Thyroid gland (tissue), 4 donors: ENCODE results near the gene SWSAP1. TPM values are rescaled to one million over a fixed set of nuclear protein-coding genes. Genes with fewer than 3 reads are reported as not detected.
A peak's percentile ranks its signal among the peaks of the same experiment; 100 is the strongest.

Experiments used
- DNase-seq, 2 donors: peaks; one replicate each; pipeline ENCODE4 v3.0.0-alpha.2; 2019
- H3K27ac ChIP-seq, 3 donors: fragments of 200-600 bp; sonication (generic); 1 replicate in 2 of 3; 2 replicates in 1 of 3; pipeline ENCODE4 v1.5.1; 2016 to 2019; ENCODE audit warnings: mild to moderate bottlenecking in 1 of 3, moderate library complexity in 1 of 3
- H3K27me3 ChIP-seq: fragments of 200-600 bp; sonication (generic); one replicate; pipeline ENCODE4 v1.5.1; 2019
- H3K36me3 ChIP-seq, 2 donors: fragments of 200-600 bp; sonication (generic); one replicate each; pipeline ENCODE4 v1.5.1; 2016 to 2019
- H3K4me1 ChIP-seq, 2 donors: fragments of 200-600 bp; sonication (generic); one replicate each; pipeline ENCODE4 v1.5.1; 2017 to 2019
- H3K4me3 ChIP-seq, 3 donors: fragments of 200-600 bp; sonication (generic); replicated peaks in 1 of 3; 1 replicate in 2 of 3; 2 replicates in 1 of 3; pipeline ENCODE4 v1.5.1; 2016; ENCODE audit warnings: mild to moderate bottlenecking in 1 of 3
- H3K9me3 ChIP-seq: fragments of 200-600 bp; sonication (generic); one replicate; pipeline ENCODE4 v1.5.1; 2017
- CTCF ChIP-seq, 6 experiments: fragments of 200-600 bp in 3 of 6; fragments of 450-650 bp in 3 of 6; sonication (generic) in 3 of 6; IDR thresholded peaks; one replicate each; pipeline ENCODE4 v1.5.1; 2016 to 2019; ENCODE audit warnings: antibody characterized with exemption in 6 of 6, mild to moderate bottlenecking in 2 of 6, inconsistent platforms in 1 of 6, moderate library complexity in 1 of 6
- POLR2A ChIP-seq, 2 donors: fragments of 450-650 bp; IDR thresholded peaks; one replicate each; pipeline ENCODE4 v1.6.1; 2017; ENCODE audit warnings: antibody characterized with exemption in 2 of 2, mild to moderate bottlenecking in 2 of 2, moderate library complexity in 1 of 2
- WGBS, 2 donors: methylation state at CpG; one replicate each; pipeline ENCODE4 v1.1.5; 2017; 5-methylcytosine and 5-hydroxymethylcytosine counted together
- intact Hi-C: fragments of 100-400 bp; cut with DNase I; formaldehyde crosslinking; loops from one replicate; pipeline ENCODE4 v1.15.1; 2023
- total RNA-seq, 4 donors: library from RNA; depleted of rRNA; stranded (reverse); fragments of >200 nt; gene quantifications; one replicate each; pipeline ENCODE4 v1.2.3, GENCODE V29; 2016

Gene SWSAP1
- total RNA-seq, 4 donors from 2014 or later: 2.3 to 4.3 (median 3.4) TPM

- DNase-seq: peak; percentile 85 to 87
- Histone ChIP-seq H3K9me3 (no peaks in the 10 kb centered on the region), H3K4me1 (peaks cover under 1 to 12% of the 10 kb centered on the region in 2 donors), H3K27me3 (no peaks in the 10 kb centered on the region), H3K27ac (no peak overlapping the region), H3K36me3 (peaks cover 0 to 5% of the 10 kb centered on the region in 2 donors), H3K4me3 (no peak overlapping the region)
- intact Hi-C loops: no loop called here
- 23 to 63% methylated on average over 6 to 22 of the region's 43 CpGs for WGBS, 2 donors
- TF ChIP-seq POLR2A (IDR thresholded peaks at IDR 0.05): no peak
- no peak for TF ChIP-seq CTCF (IDR thresholded peaks at IDR 0.05)
Observed at GRCh38 chr19:11361037-11361770, 13.3 kb upstream of the SWSAP1 start.

- intact Hi-C loops: no loop called here
- Histone ChIP-seq H3K9me3 (no peaks in the 10 kb centered on the region), H3K4me1 (peaks cover 0 to 10% of the 10 kb centered on the region in 2 donors), H3K36me3 (peaks cover 0 to 5% of the 10 kb centered on the region in 2 donors), H3K27ac (no peak overlapping the region), H3K27me3 (no peaks in the 10 kb centered on the region), H3K4me3 (no peak overlapping the region)
- 56 to 74% methylated on average over 27 to 34 of the region's 35 CpGs for WGBS, 2 donors
- peak; percentile 25 to 50 for DNase-seq
- TF ChIP-seq POLR2A (IDR thresholded peaks at IDR 0.05) (no peak), CTCF (IDR thresholded peaks at IDR 0.05) (no peak)
Observed at GRCh38 chr19:11361771-11362731, 12.4 kb upstream of the SWSAP1 start.

GRCh38 chr19:11363881-11364280 is 10.6 kb upstream of the SWSAP1 start:
- intact Hi-C loops: no loop called here
- no peak for DNase-seq
- 89 to 91% methylated on average over 10 of the region's 10 CpGs for WGBS, 2 donors
- H3K4me1 ChIP-seq: peaks cover 0 to 10% of the 10 kb centered on the region in 2 donors
- H3K9me3 ChIP-seq: no peaks in the 10 kb centered on the region
- no peak overlapping the region for H3K4me3 ChIP-seq
- TF ChIP-seq POLR2A (IDR thresholded peaks at IDR 0.05) (no peak), CTCF (IDR thresholded peaks at IDR 0.05) (no peak)
- peaks cover 0 to 5% of the 10 kb centered on the region in 2 donors for H3K36me3 ChIP-seq
- no peaks in the 10 kb centered on the region for H3K27me3 ChIP-seq
- H3K27ac ChIP-seq: no peak overlapping the region

GRCh38 chr19:11364296-11364904 is 10.1 kb upstream of the SWSAP1 start:
- H3K9me3 ChIP-seq: no peaks in the 10 kb centered on the region
- peaks cover 0 to 5% of the 10 kb centered on the region in 2 donors for H3K36me3 ChIP-seq
- no peaks in the 10 kb centered on the region for H3K27me3 ChIP-seq
- no peak overlapping the region for H3K4me3 ChIP-seq
- no peak for DNase-seq
- H3K27ac ChIP-seq: no peak overlapping the region
- WGBS, 2 donors: 86 to 94% methylated on average over 19 to 23 of the region's 28 CpGs
- intact Hi-C loops: no loop called here
- H3K4me1 ChIP-seq: peaks cover 0 to 10% of the 10 kb centered on the region in 2 donors
- TF ChIP-seq CTCF (IDR thresholded peaks at IDR 0.05): no peak
- no peak for TF ChIP-seq POLR2A (IDR thresholded peaks at IDR 0.05)
